Stomach (tissue), 4 donors: ENCODE measurements around the gene SUN5.

ENCODE experiments used
- CTCF ChIP-seq, 7 experiments: fragments of 450-650 bp in 4 of 7; fragments of 200-600 bp in 3 of 7; sonication (generic) in 3 of 7; IDR thresholded peaks; one replicate each; pipeline ENCODE4 v1.5.1; 2016 to 2019; ENCODE audit warnings: antibody characterized with exemption in 7 of 7, control low read depth in 2 of 7, mild to moderate bottlenecking in 1 of 7
- EP300 ChIP-seq: sonication (generic); formaldehyde crosslinking; IDR thresholded peaks from one replicate; pipeline ENCODE4 v1.6.1; 2017; ENCODE audit warnings: antibody characterized with exemption
- POLR2A ChIP-seq, 4 donors: fragments of 450-650 bp; IDR thresholded peaks; one replicate each; pipeline ENCODE4 v1.6.1; 2016; ENCODE audit warnings: antibody characterized with exemption in 4 of 4, control low read depth in 2 of 4, mild to moderate bottlenecking in 1 of 4, moderate library complexity in 1 of 4

- TF ChIP-seq EP300 (no peak), CTCF (IDR thresholded peaks at IDR 0.05) (no peak), POLR2A (IDR thresholded peaks at IDR 0.05) (no peak)
Measured at GRCh38 chr20:33022694-33023438, 18.6 kb upstream of the SUN5 start.
